Cortex of kidney (tissue), 1 donor: ENCODE measurements around the gene AKAP7.

Experiments used
- DNase-seq: peaks from one replicate; lab custom pipeline; 2025; lab: John Stamatoyannopoulos, UW

Gene AKAP7

GRCh38 chr6:131205481-131206244 is 70.4 kb downstream of the AKAP7 start:
- no peak for DNase-seq

GRCh38 chr6:131206463-131207251 is 71.4 kb downstream of the AKAP7 start:
- no peak for DNase-seq

- no peak for DNase-seq
Observed at GRCh38 chr6:131208787-131209186, 73.5 kb downstream of the AKAP7 start.

- no peak for DNase-seq
Observed at GRCh38 chr6:131210469-131210868, 75.2 kb downstream of the AKAP7 start.

GRCh38 chr6:131212024-131212423 is 76.8 kb downstream of the AKAP7 start:
- DNase-seq: no peak

- no peak for DNase-seq
Observed at GRCh38 chr6:131212913-131213312, 77.6 kb downstream of the AKAP7 start.

- DNase-seq: no peak
Observed at GRCh38 chr6:131213501-131213990, 78.3 kb downstream of the AKAP7 start.

GRCh38 chr6:131215219-131215618 is 80.0 kb downstream of the AKAP7 start:
- DNase-seq: no peak

GRCh38 chr6:131216246-131216645 is 81.0 kb downstream of the AKAP7 start:
- DNase-seq: no peak

- no peak for DNase-seq
Observed at GRCh38 chr6:131222773-131223172, 87.5 kb downstream of the AKAP7 start.

GRCh38 chr6:131223416-131223815 is 88.1 kb downstream of the AKAP7 start:
- DNase-seq: no peak

GRCh38 chr6:131225127-131225526 is 89.9 kb downstream of the AKAP7 start:
- no peak for DNase-seq

GRCh38 chr6:131225959-131226358 is 90.7 kb downstream of the AKAP7 start:
- DNase-seq: no peak

- DNase-seq: no peak
Observed at GRCh38 chr6:131226459-131227157, 91.3 kb downstream of the AKAP7 start.

- no peak for DNase-seq
Observed at GRCh38 chr6:131227158-131227543, 91.9 kb downstream of the AKAP7 start.

GRCh38 chr6:131231103-131231502 is 95.8 kb downstream of the AKAP7 start:
- no peak for DNase-seq

- no peak for DNase-seq
Observed at GRCh38 chr6:131231891-131232290, 96.6 kb downstream of the AKAP7 start.

- DNase-seq: no peak
Observed at GRCh38 chr6:131244942-131245341, 109.7 kb downstream of the AKAP7 start.

GRCh38 chr6:131250122-131250521 is 114.9 kb downstream of the AKAP7 start:
- DNase-seq: no peak

GRCh38 chr6:131250936-131251335 is 115.7 kb downstream of the AKAP7 start:
- DNase-seq: no peak

- DNase-seq: no peak
Observed at GRCh38 chr6:131251590-131252199, 116.4 kb downstream of the AKAP7 start.

GRCh38 chr6:131255434-131255833 is 120.2 kb downstream of the AKAP7 start:
- no peak for DNase-seq
